GM18526 (cell line): ENCODE data around the gene BAG5.

Experiments
- POLR2A ChIP-seq: IDR thresholded peaks from 3 replicates; pipeline ENCODE4 v1.6.1; 2011; ENCODE audit not compliant: insufficient read length; ENCODE audit errors: extremely low read depth

The BAG5 gene

DNA sequence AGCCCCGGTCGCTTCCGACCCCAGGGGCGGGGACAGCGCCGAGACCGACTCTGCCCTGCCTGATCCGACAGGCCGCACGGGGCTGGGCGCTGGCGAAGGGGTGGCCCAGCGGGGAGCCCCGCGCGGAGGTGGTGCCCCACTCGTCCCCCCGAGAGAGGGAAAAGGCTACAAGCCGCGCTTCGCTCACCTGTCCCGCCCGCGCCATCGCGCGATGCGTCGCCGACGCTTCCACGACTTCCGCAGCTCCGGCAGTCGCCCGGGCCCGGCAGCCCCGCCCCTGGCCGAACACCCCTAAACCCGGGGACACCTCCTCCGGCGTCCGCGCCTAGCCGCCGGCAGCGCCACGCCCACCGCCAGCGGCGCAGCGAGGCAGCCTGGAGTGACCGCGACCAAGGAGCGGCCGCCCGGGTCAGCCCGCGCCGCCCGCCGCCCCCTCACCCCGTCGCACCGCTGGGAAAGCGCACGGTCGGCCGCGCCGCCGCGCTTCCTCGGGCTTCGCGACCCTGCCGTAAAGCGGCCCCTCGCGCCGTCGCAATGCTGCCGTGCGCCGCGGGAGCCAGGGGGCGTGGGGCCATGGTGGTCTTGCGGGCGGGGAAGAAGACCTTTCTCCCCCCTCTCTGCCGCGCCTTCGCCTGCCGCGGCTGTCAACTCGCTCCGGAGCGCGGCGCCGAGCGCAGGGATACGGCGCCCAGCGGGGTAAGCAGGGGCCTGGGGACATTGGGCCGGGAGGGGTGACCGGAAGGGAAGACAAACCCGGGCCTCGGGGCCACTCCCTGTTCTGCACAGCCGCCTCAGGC is at the start of gene BAG5, which contains the start of gene COA8:
Gene BAG5 (minus strand): TSS at position 229 of the 797 bp plus-strand sequence. CDS start 1,493 bp downstream, outside the sequence.
Gene COA8 (plus strand): TSS at position 532 of the 797 bp plus-strand sequence. CDS start 42 bp downstream, at position 574.
- TF ChIP-seq POLR2A, result peak; percentile 72

DNA sequence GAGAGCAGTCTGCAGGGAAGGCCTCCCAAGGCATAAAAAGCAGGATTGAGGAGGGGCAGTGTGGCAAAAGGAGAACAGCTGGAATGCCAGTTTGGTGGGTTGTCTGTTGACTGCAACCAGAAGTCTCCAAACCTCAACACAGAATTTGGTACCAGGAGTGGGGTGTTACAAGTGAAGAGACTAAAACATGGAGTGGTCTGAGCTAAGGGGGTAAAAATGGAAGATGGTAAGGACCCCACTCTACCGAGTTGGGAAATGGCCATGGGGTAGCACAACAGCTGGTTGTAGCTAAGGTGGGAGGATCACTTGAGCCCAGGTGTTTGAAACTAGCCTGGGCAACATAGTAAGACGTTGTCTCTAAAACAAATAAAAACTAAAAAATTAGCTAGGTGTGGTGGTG is 48.8 kb upstream of the BAG5 start:
- TF ChIP-seq POLR2A, result no peak

- TF ChIP-seq POLR2A, result no peak
Measured at GRCh38 chr14:103607822-103608221, 45.4 kb upstream of the BAG5 start.

DNA sequence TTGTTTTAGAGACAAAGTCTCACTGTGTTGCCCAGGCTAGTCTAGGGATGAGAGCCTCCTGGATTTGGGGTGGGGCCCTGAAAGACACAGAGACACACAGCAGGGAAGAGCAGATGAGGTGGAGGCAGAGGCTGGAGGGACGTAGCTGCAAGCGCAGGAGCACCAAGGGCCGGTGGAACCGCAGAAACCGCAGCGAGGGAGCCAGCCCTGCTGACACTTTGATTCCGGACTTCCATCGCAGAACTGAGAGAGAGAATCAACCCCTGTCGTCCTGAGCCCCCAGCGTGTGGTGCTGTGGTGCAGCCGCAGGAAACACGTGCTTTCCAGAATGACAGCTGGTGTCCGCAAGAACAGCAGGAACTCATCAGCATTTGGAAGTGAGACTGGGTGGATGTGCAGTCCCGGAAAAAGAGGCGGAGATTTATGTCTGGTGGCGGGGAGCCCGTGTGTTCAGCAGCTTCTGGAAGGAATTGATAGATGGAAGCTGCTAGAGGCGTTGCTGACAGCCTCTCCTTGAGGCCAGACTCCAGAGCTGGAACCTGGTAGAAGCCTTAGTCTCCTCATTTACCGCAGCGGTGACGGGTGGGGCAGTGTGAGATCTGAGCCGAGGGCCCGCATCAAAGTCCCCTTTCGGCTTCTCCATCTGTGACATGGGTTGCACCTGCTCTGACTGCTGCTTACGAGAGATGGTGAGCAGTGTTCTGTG is 44.7 kb upstream of the BAG5 start:
- TF ChIP-seq POLR2A, result no peak

DNA sequence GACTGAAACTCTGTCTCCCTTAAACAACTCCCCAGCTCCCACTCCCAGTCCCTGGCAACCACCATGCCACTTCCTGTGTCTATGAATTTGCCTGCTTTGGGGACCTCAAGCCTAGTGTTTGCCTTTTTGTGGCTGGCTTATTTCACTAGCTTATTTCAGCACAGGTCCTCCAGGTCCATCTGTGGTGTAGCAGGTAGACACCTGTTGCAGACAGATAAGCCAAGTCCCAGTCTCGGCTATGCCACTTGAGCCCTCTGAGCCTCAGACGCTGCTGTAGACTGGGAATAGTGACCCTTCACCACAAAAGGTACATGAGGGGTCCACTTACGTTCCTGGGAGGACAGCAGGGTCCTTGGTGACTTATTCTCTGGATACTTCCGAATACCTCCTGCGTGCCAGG is 42.2 kb upstream of the BAG5 start:
- no peak for TF ChIP-seq POLR2A

DNA sequence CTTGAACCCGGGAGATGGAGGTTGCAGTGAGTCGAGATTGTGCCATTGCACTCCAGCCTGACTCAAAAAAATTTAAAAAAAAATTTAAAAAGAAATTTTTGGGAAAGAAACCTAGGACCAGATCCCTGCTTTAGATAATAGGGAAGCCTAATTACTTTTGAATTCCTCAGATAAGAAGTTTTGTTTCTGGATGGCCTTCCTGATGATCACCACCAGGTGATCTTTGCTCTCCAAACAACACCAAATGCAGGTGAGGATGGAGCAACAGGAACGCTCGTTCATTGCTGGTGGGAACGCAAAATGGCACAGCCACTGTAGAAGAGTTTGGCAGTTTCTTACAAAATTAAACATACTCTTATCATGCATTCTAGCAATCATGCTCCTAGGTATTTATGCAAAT is 38.0 kb upstream of the BAG5 start:
- no peak for TF ChIP-seq POLR2A

- no peak for TF ChIP-seq POLR2A
Measured at GRCh38 chr14:103597623-103598377, 35.3 kb upstream of the BAG5 start.

- TF ChIP-seq POLR2A, result no peak
Measured at GRCh38 chr14:103594265-103594664, 31.8 kb upstream of the BAG5 start.

- TF ChIP-seq POLR2A, result no peak
Measured at GRCh38 chr14:103593577-103593976, 31.1 kb upstream of the BAG5 start.

GRCh38 chr14:103584326-103584915 is 22.0 kb upstream of the BAG5 start:
- no peak for TF ChIP-seq POLR2A

DNA sequence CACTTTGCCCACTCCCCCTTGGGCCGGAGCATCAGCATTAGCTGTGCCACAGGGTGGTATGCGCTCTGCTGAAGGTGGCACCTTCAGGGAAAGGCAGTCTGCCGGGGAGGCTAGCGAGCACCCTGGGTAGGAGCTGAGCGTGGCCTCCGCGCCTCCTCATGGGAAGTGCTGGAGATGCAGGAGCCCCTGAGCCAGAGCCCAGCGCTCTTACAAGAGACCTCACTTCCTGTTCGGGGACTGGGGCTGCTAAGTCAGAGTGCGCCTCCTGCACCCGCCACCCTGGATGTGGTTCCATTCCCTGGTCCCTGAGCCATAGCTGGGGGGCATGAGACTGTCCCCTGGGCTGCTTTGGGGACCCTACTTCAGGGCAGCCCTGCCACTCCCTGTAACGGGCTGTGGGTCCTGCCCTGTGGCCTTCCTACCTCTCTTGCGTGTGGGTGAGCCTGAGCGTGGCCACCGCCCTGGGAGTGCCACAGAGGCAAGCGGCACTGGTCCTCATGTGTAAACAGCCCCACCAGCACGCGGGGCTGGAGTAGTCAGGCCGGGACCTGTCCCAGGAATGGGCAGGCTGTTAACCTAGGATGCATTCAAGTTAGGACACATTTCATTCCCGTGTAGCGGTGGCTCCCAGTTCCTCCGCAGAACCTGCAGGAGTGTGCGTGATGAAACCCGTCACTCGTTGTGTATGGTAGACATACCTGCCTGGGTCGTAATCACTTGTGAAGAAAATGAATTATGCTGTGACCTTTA is 19.7 kb upstream of the BAG5 start:
- TF ChIP-seq POLR2A, result no peak

DNA sequence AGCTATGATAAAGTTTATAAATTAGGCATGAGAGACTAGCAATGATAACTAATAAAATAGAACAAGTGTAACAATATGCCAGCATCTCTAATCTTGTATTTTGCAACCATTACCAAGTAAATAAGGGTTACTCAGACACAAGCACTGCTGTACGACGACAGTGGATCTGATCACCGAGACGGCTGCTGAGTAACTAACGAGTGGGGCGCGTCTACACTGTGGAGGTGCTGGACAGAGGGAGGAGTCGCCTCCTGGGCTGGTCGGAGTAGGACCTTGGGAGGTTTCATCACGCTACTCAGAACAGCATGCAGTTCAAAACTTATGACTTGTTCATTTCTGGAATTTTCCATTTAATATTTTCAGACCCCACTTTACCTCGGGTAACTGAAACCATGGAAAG is 18.7 kb upstream of the BAG5 start:
- TF ChIP-seq POLR2A, result no peak

DNA sequence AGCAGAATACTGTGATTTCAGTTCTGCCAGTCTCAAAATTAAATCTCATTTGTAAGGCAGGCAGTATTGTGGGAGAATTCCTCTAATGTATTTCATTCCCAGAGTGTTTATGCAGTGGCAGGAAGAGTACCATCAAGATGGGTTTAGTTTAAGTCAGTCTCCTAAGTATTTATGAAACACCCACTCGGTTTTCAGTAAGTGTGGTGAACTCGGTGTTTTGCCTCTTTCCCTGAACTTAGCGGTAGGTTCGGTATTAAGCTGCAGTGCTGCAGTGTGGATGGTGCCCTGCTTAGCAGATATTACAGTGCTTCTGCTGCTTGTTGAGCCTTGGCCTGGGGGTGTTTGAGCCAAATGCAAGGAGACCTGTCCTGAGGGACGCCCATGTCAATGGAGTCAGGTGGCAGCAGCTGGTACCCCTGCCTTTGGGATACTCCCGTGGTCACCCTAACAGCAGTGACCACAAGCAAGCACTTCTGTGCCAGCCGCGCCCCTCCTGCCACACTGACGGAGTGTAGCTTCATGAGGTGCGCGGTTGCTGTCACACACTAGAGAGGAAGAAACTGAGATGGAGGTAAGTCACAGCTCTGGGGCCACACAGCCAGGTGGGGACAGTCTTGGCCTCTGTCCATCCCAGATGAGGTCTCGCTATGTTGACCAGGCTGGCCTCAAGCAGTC is 16.1 kb upstream of the BAG5 start:
- TF ChIP-seq POLR2A, result no peak
